ENCODE measurements around the gene WDR44. TPM values are rescaled to one million over a fixed set of nuclear protein-coding genes. Genes with fewer than 3 reads are reported as not detected.

Gene WDR44
- total RNA-seq, 2 donors from 2014 or later = 13.9 to 14.7 TPM

DNA sequence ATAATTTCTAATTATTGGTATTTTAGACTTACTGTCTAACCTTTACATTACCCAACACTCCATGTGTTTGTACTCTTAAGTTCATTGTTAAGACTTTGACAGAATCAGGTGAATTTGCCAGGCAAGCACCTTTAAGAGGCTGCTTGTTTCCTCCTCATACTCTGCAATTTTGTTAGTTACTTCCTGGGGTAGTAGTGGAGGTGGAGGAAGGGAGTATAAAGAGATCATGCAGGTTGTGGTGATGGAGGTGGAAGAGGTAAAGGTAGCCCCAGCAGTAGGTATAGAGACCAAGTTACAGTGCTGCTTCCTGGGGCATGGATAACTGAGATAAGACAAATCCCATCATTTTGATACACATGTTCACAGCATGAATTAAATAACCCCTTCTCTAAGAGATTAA is 6.7 kb downstream of the WDR44 start:
- H3K4me3 ChIP-seq = no peak overlapping the region
- no peaks in the 10 kb centered on the region for H3K36me3 ChIP-seq
- TF ChIP-seq, protein P1, sequence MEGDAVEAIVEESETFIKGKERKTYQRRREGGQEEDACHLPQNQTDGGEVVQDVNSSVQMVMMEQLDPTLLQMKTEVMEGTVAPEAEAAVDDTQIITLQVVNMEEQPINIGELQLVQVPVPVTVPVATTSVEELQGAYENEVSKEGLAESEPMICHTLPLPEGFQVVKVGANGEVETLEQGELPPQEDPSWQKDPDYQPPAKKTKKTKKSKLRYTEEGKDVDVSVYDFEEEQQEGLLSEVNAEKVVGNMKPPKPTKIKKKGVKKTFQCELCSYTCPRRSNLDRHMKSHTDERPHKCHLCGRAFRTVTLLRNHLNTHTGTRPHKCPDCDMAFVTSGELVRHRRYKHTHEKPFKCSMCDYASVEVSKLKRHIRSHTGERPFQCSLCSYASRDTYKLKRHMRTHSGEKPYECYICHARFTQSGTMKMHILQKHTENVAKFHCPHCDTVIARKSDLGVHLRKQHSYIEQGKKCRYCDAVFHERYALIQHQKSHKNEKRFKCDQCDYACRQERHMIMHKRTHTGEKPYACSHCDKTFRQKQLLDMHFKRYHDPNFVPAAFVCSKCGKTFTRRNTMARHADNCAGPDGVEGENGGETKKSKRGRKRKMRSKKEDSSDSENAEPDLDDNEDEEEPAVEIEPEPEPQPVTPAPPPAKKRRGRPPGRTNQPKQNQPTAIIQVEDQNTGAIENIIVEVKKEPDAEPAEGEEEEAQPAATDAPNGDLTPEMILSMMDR (IDR thresholded peaks at IDR 0.05) = no peak
- peaks cover 0 to 24% of the 10 kb centered on the region in 2 donors for H3K4me1 ChIP-seq
- H3K27ac ChIP-seq = no peak overlapping the region
- no peak for DNase-seq (ENCODE audit: low spot score)
- no peaks in the 10 kb centered on the region for H3K9me3 ChIP-seq
- no peaks in the 10 kb centered on the region for H3K27me3 ChIP-seq

DNA sequence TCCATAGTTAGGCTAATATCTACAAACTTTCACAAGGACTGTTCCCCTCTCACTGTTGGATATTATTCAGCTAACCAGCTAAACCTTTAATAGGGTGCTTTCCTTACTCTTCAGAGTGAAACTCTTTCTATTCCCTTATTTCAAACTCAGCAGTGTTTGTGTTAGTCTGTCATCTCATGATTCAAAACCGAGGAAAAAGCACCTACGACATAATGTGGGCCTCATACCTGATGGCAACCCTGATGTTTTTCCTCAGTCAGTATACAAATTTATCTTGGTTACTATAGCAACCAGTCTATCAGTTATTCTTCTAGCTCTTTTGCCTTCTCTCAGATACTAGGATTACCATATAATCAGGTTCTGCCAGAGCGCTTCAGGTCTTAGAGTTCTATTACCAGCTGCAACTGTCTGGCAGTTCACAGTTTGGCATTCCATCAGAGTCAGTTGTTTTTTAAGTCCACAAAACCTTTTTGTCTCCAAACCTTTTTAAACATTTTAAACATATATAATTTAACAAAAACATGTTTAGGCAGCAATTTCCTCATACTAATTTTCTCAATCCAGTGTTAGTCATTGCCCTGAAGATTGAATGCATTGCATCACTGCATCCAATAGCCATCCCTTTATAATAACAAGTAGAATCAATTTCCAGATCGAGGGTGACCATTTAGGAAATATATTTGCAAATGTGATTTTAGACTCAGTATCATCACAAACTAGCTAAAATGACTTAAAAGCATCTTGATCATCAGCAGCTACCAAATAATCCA is 7.4 kb downstream of the WDR44 start:
- Histone ChIP-seq H3K27me3 (no peaks in the 10 kb centered on the region), H3K9me3 (no peaks in the 10 kb centered on the region), H3K4me1 (peaks cover 0 to 17% of the 10 kb centered on the region in 2 donors), H3K4me3 (no peak overlapping the region), H3K27ac (no peak overlapping the region), H3K36me3 (no peaks in the 10 kb centered on the region)
- no peak for DNase-seq (ENCODE audit: low spot score)
- TF ChIP-seq, protein P1 (IDR thresholded peaks at IDR 0.05) = no peak

DNA sequence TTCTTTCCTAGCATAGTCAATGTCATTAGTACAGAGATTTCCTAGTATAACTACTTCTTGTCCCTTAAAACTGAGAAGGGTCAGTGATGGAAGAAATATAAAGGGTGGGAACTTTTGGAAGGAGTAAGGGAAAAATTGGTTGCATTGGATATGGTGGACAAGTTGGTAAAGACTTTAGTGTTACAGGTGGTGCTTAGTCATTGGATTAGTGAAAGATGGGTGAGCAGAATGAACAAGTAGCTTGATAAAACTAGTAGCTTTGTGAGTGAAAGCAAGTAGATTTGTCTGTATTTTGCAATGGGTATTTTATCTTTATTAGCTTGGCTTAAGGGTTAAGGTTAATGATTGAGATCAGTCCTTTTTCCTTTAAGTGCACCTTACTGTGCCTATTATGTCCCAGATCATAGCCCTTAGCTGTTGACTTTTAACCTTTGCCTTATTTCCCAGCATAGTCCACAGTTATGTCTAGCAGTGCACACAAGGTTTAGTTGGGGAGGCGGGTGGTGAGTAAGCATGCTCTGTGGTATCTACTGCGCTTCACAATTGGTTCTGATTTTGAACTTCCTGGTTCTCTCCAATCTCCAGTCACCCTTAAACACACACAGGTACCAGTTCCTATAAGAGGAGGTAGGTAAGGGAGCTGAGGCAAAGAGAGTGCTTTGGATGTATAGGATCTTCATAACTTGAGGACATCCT is 9.5 kb downstream of the WDR44 start:
- TF ChIP-seq, protein P1 (IDR thresholded peaks at IDR 0.05) = no peak
- Histone ChIP-seq H3K4me1 (peaks cover 0 to 10% of the 10 kb centered on the region in 2 donors), H3K36me3 (no peaks in the 10 kb centered on the region), H3K27ac (no peak overlapping the region), H3K4me3 (no peak overlapping the region), H3K9me3 (no peaks in the 10 kb centered on the region), H3K27me3 (no peaks in the 10 kb centered on the region)
- no peak for DNase-seq (ENCODE audit: low spot score)

DNA sequence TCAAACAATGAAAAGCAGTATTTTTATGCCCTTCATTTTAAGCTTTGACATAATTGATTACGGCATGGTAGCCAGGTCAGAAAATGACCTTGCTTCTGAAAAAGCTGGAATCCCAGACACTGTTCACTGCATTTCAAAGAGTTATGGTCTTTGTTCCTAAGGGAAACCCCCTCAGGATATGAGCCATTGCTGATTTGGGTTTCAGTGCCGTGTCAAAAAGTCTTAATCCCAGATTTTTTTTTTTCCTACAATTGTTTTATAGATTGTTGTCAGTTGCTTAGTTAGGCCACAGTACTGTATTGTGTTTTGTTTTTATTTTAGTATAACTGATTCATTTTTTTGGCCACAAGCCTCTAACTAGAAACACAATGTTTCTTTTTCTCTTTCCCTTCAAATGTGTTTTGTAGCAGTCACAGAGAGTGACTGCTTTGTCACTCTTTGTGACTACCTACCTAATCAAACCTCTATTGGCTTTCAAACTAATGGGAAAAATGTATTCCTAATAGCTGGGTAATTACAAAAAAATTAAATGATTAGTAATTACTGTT is 10.3 kb downstream of the WDR44 start:
- H3K27me3 ChIP-seq = no peaks in the 10 kb centered on the region
- H3K9me3 ChIP-seq = no peaks in the 10 kb centered on the region
- peaks cover 0 to 4% of the 10 kb centered on the region in 2 donors for H3K4me1 ChIP-seq
- H3K4me3 ChIP-seq = no peak overlapping the region
- TF ChIP-seq, protein P1 (IDR thresholded peaks at IDR 0.05) = no peak
- DNase-seq (ENCODE audit: low spot score) = no peak
- H3K36me3 ChIP-seq = no peaks in the 10 kb centered on the region
- no peak overlapping the region for H3K27ac ChIP-seq

DNA sequence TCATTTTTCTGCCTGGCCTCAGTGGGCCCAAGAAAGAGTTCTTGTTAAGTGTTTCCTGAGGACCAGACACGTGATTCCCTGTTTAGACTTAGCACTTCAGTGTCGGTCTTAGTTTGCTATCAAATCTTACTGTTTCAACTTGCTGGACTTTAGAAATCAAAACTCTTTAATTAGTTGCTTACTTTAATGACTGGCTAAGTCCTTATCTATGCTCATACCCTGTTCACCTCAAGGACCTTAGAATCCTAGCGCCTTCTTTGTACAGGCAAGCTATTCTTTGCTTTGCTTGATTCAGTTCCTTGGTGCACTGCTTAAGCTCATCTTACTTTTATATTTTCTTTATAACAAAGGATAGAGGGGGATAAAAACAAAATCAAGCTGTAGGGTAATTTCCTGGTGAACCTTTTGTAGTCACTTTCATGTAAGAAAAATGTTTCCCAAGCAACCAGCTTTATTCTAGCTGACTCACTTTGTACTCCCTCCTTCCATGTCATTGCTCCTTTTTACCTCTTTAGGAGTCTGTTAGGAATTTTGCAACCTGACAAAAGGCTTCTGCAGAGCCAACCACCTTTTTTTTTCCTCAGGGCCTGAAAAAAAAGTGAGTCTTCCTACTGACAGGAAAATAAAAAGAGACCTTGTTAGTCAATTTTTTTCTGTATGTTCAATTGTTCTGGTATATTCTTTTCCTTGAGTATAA is 14.7 kb downstream of the WDR44 start:
- Histone ChIP-seq H3K4me1 (no peaks in the 10 kb centered on the region), H3K27ac (no peak overlapping the region), H3K9me3 (no peaks in the 10 kb centered on the region), H3K36me3 (no peaks in the 10 kb centered on the region), H3K27me3 (no peaks in the 10 kb centered on the region), H3K4me3 (no peak overlapping the region)
- TF ChIP-seq, protein P1 (IDR thresholded peaks at IDR 0.05) = no peak
- DNase-seq (ENCODE audit: low spot score) = no peak

Measured in right atrium auricular region (tissue), 2 donors.